ENCODE results near the gene C19orf25.

DNA sequence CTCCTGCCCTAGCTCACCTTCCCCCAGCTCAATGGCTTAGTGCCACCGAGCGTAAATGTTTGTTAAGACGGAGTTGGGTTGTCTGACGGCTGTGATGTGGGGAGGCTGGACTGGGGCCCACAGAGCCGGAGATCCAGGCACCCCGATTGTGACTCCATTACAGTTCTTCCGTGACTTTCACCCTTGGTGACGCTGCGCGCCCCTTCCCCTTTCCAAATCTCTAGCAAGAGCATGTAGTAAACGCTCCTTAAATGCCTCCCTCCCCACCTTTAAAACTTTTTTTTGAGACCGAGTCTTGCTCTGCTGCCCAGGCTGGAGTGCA, 12.8 kb upstream of the C19orf25 start:
- TF ChIP-seq, protein P1, sequence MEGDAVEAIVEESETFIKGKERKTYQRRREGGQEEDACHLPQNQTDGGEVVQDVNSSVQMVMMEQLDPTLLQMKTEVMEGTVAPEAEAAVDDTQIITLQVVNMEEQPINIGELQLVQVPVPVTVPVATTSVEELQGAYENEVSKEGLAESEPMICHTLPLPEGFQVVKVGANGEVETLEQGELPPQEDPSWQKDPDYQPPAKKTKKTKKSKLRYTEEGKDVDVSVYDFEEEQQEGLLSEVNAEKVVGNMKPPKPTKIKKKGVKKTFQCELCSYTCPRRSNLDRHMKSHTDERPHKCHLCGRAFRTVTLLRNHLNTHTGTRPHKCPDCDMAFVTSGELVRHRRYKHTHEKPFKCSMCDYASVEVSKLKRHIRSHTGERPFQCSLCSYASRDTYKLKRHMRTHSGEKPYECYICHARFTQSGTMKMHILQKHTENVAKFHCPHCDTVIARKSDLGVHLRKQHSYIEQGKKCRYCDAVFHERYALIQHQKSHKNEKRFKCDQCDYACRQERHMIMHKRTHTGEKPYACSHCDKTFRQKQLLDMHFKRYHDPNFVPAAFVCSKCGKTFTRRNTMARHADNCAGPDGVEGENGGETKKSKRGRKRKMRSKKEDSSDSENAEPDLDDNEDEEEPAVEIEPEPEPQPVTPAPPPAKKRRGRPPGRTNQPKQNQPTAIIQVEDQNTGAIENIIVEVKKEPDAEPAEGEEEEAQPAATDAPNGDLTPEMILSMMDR (conservative IDR thresholded peaks at IDR 0.05) = no peak
- TF ChIP-seq ZFX (IDR thresholded peaks at IDR 0.05) = no peak
